Stimulated activated memory B cell treated with anti-CD40 and anti-IgM and Interleukin-4, amounts not matched to agents 10 μg/mL and 1 μg/mL and 100 μg/mL, for 72 hours (primary cell): ENCODE results near the gene CNGA2.

ENCODE experiments used
- ATAC-seq: fragments of 150-1000 bp; cut with Tn5 transposase; 2 replicates; pipeline ENCODE4 v1.10.0; 2021
- H3K27ac Mint-ChIP-seq: one replicate; pipeline ENCODE4 v1.8.0; 2022; ENCODE audit warnings: mild to moderate bottlenecking, mixed read lengths
- H3K27me3 Mint-ChIP-seq: one replicate; pipeline ENCODE4 v1.8.0; 2022; ENCODE audit warnings: mixed read lengths
- H3K36me3 Mint-ChIP-seq: one replicate; pipeline ENCODE4 v1.8.0; 2022; ENCODE audit warnings: mixed read lengths
- H3K4me1 Mint-ChIP-seq: one replicate; pipeline ENCODE4 v1.8.0; 2022; ENCODE audit warnings: mixed read lengths
- H3K4me3 Mint-ChIP-seq: one replicate; pipeline ENCODE4 v1.8.0; 2022; ENCODE audit warnings: mild to moderate bottlenecking, moderate library complexity, mixed read lengths
- H3K9me3 Mint-ChIP-seq: one replicate; pipeline ENCODE4 v1.8.0; 2022; ENCODE audit warnings: mixed read lengths

CNGA2 gene

GRCh38 chrX:151792505-151792904, 58.0 kb downstream of the CNGA2 start:
- no peak overlapping the region for H3K4me3 Mint-ChIP-seq
- no peaks in the 10 kb centered on the region for H3K9me3 Mint-ChIP-seq
- no peaks in the 10 kb centered on the region for H3K4me1 Mint-ChIP-seq
- ATAC-seq = no peak
- no peaks in the 10 kb centered on the region for H3K27me3 Mint-ChIP-seq
- no peaks in the 10 kb centered on the region for H3K36me3 Mint-ChIP-seq
- no peak overlapping the region for H3K27ac Mint-ChIP-seq

GRCh38 chrX:151793886-151794285, 59.3 kb downstream of the CNGA2 start:
- ATAC-seq = no peak

More at GRCh38 chrX:151793886-151794285, 59.3 kb downstream of the CNGA2 start:
- no peaks in the 10 kb centered on the region for H3K9me3 Mint-ChIP-seq
- H3K27me3 Mint-ChIP-seq = no peaks in the 10 kb centered on the region
- H3K4me1 Mint-ChIP-seq = no peaks in the 10 kb centered on the region
- H3K36me3 Mint-ChIP-seq = no peaks in the 10 kb centered on the region
- H3K4me3 Mint-ChIP-seq = no peak overlapping the region
- no peak overlapping the region for H3K27ac Mint-ChIP-seq
